Measurements from ENCODE around the gene FBXO15. TPM values are rescaled to one million over a fixed set of nuclear protein-coding genes. Genes with fewer than 3 reads are reported as not detected.

Gene FBXO15
- total RNA-seq, 1 experiment from 2014 or later, result 2.2 TPM

DNA sequence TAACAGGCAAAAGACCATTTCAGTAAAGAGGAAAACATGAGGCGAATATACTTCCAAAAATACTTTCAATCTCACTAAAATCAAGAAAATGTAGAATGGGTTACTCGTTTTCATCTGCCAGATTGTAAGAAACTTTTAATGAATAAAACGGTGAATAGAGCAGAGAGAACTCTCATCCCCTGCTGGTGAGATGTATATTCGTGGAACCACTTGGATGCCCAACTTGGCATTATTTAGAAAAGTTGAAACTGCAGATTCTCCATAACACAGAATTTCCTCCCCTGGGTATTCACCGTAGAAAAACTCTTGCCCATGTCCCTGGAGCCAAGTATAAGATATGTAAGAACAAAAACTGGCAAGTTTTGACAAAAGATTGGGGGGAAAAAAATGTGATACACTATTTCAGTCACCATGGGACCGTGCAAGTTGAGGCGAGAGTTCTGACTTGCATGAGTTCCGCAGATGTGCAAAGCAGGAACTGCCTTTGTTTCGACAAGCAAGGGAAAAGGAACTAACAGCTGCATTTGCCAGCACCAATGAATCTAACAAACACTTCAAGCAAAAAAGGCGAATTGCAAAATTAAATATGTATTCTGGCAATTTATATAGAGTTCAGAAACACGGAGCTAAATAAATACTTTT lies 15.5 kb upstream of the FBXO15 start:
- Histone ChIP-seq H4K20me1 (ENCODE audit: insufficient read depth) (no peaks in the 10 kb centered on the region), H2AFZ (no peak overlapping the region), H3F3A (ENCODE audit: insufficient read depth, low read depth) (no peaks in the 10 kb centered on the region), H3K36me3 (ENCODE audit: low read depth) (0 out of 2 replicates have a peak, but pooled peaks cover 3% of the 10 kb centered on the region), H3K9me3 (ENCODE audit: insufficient read depth, low read depth) (no peaks in the 10 kb centered on the region), H3K4me2 (no peak overlapping the region), H3K4me1 (replicated peaks; ENCODE audit: insufficient read depth) (no peaks in the 10 kb centered on the region), H3K9me2 (ENCODE audit: insufficient read depth) (no peaks in the 10 kb centered on the region), H3K27ac (no peak overlapping the region), H3K79me2 (ENCODE audit: low read depth) (no peaks in the 10 kb centered on the region), H3K27me3 (ENCODE audit: insufficient read depth, low read depth) (no peaks in the 10 kb centered on the region; the same call in 1 of the 2 replicates), H3K4me3 (no peak overlapping the region)
- no peak for TF ChIP-seq EZH2 (IDR thresholded peaks at IDR 0.05; ENCODE audit: low read depth)
- TF ChIP-seq, protein P1, sequence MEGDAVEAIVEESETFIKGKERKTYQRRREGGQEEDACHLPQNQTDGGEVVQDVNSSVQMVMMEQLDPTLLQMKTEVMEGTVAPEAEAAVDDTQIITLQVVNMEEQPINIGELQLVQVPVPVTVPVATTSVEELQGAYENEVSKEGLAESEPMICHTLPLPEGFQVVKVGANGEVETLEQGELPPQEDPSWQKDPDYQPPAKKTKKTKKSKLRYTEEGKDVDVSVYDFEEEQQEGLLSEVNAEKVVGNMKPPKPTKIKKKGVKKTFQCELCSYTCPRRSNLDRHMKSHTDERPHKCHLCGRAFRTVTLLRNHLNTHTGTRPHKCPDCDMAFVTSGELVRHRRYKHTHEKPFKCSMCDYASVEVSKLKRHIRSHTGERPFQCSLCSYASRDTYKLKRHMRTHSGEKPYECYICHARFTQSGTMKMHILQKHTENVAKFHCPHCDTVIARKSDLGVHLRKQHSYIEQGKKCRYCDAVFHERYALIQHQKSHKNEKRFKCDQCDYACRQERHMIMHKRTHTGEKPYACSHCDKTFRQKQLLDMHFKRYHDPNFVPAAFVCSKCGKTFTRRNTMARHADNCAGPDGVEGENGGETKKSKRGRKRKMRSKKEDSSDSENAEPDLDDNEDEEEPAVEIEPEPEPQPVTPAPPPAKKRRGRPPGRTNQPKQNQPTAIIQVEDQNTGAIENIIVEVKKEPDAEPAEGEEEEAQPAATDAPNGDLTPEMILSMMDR (conservative IDR thresholded peaks at IDR 0.05), result no peak
- BruUV-seq (replicated peaks), result no TSS peak
- intact Hi-C loops (cut with micrococcal nuclease; ENCODE audit: unreplicated experiment), result no loop called here
- ChIA-PET POLR2A (ENCODE audit: unreplicated experiment) (no interaction called here), CTCF (no interaction called here)
- DNase-seq, result no peak

DNA sequence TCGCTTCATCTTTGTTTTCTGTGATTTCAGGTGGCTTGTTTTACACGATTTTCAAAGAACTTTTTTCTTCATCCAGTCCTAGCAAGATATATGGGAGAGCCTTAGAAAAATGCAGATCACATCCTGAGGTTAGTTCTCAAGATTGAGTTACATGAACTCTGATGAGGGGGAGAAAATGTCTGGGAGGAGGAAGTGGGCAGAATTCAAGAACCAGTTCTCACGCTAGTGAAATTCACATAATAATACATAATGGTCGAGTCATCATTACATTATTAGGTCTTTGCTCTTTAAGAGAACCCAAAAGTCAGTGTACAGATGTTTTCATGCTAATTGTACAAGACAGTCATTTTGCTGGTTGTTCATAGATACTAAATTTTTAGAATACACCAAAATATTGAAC lies 7.6 kb upstream of the FBXO15 start:
- Histone ChIP-seq H2AFZ (no peak overlapping the region), H3K9me3 (ENCODE audit: insufficient read depth, low read depth) (no peaks in the 10 kb centered on the region), H4K20me1 (ENCODE audit: insufficient read depth) (peaks cover 7% of the 10 kb centered on the region; the same call in 1 of the 2 replicates), H3K9me2 (ENCODE audit: insufficient read depth) (no peaks in the 10 kb centered on the region), H3K36me3 (ENCODE audit: low read depth) (peaks cover 20% of the 10 kb centered on the region; the same call in 1 of the 2 replicates), H3K79me2 (ENCODE audit: low read depth) (peaks cover 28% of the 10 kb centered on the region), H3K4me1 (replicated peaks; ENCODE audit: insufficient read depth) (peaks cover 2% of the 10 kb centered on the region; the same call in 1 of the 2 replicates), H3K27ac (no peak overlapping the region), H3K27me3 (ENCODE audit: insufficient read depth, low read depth) (no peaks in the 10 kb centered on the region), H3K4me3 (no peak overlapping the region), H3K4me2 (no peak overlapping the region), H3F3A (ENCODE audit: insufficient read depth, low read depth) (no peaks in the 10 kb centered on the region)
- ChIA-PET CTCF (no interaction called here), POLR2A (ENCODE audit: unreplicated experiment) (no interaction called here)
- TF ChIP-seq, protein P1 (conservative IDR thresholded peaks at IDR 0.05), result no peak
- BruUV-seq (replicated peaks), result no TSS peak
- intact Hi-C loops (cut with micrococcal nuclease; ENCODE audit: unreplicated experiment), result no loop called here
- no peak for DNase-seq

DNA sequence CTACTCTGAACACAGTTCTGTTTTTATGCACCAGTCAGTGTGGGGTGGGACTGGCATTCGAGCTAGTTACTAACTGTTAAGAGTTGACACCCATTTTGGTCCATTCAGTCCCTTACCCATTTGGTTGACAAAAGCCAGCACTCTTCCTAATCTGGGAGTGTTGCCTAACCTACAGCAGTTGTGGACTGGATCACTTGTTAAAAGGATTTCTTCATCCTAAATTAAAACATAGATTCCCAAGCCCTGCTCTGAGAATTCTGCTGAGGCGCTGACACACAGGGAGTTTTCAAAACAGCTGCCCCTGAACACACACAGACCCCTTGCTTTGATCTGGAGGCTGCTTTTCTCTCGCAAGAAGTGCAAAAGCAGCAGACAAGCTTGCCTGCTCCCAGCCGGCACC lies 7.1 kb upstream of the FBXO15 start:
- Histone ChIP-seq H3K4me3 (no peak overlapping the region), H3K79me2 (ENCODE audit: low read depth) (peaks cover 34% of the 10 kb centered on the region), H3K9me2 (ENCODE audit: insufficient read depth) (no peaks in the 10 kb centered on the region), H3K4me2 (no peak overlapping the region), H3K4me1 (replicated peaks; ENCODE audit: insufficient read depth) (peaks cover 8% of the 10 kb centered on the region), H4K20me1 (ENCODE audit: insufficient read depth) (peaks cover 7% of the 10 kb centered on the region; the same call in 1 of the 2 replicates), H3F3A (ENCODE audit: insufficient read depth, low read depth) (no peaks in the 10 kb centered on the region), H3K27ac (no peak overlapping the region), H3K36me3 (ENCODE audit: low read depth) (peaks cover 21% of the 10 kb centered on the region; the same call in 1 of the 2 replicates), H2AFZ (no peak overlapping the region), H3K9me3 (ENCODE audit: insufficient read depth, low read depth) (no peaks in the 10 kb centered on the region), H3K27me3 (ENCODE audit: insufficient read depth, low read depth) (no peaks in the 10 kb centered on the region)
- no peak for DNase-seq
- TF ChIP-seq, protein P1 (conservative IDR thresholded peaks at IDR 0.05), result no peak
- TF ChIP-seq EZH2 (IDR thresholded peaks at IDR 0.05; ENCODE audit: low read depth), result no peak
- intact Hi-C loops (cut with micrococcal nuclease; ENCODE audit: unreplicated experiment), result no loop called here
- ChIA-PET POLR2A (ENCODE audit: unreplicated experiment) (no interaction called here), CTCF (no interaction called here)
- no TSS peak for BruUV-seq (replicated peaks)

All from PC-9 (cell line).